ENCODE results near the gene AGBL1. TPM values are rescaled to one million over a fixed set of nuclear protein-coding genes. Genes with fewer than 3 reads are reported as not detected.

AGBL1 gene
- total and polyA plus RNA-seq, 4 donors: not detected

- no peak for DNase-seq (ENCODE audit: low spot score)
- no peaks in the 10 kb centered on the region for H3K9me3 ChIP-seq (ENCODE audit: control insufficient read depth in 4 of 4, low read length in 3 of 4)
- no peaks in the 10 kb centered on the region for H3K4me1 ChIP-seq (ENCODE audit: control insufficient read depth in 4 of 4, insufficient read depth in 4 of 4, low read length in 3 of 4)
- 80% methylated on average over 3 of the region's 3 CpGs for whole genome bisulfite sequencing
- H3K9ac ChIP-seq (ENCODE audit: low read depth in 1 of 2, low read length in 2 of 2): no peak overlapping the region
- H3K36me3 ChIP-seq (ENCODE audit: control insufficient read depth in 4 of 4, insufficient read depth in 3 of 4, low read depth in 1 of 4, low read length in 3 of 4): no peaks in the 10 kb centered on the region
- no peak for TF ChIP-seq HNF4G (IDR thresholded peaks at IDR 0.05)
- no peak for TF ChIP-seq TAF1 (conservative IDR thresholded peaks at IDR 0.05)
- TF ChIP-seq JUND (IDR thresholded peaks at IDR 0.05): no peak
- no peak for TF ChIP-seq RXRA (IDR thresholded peaks at IDR 0.05)
- TF ChIP-seq RAD21 (IDR thresholded peaks at IDR 0.05): no peak
- TF ChIP-seq, protein P1, sequence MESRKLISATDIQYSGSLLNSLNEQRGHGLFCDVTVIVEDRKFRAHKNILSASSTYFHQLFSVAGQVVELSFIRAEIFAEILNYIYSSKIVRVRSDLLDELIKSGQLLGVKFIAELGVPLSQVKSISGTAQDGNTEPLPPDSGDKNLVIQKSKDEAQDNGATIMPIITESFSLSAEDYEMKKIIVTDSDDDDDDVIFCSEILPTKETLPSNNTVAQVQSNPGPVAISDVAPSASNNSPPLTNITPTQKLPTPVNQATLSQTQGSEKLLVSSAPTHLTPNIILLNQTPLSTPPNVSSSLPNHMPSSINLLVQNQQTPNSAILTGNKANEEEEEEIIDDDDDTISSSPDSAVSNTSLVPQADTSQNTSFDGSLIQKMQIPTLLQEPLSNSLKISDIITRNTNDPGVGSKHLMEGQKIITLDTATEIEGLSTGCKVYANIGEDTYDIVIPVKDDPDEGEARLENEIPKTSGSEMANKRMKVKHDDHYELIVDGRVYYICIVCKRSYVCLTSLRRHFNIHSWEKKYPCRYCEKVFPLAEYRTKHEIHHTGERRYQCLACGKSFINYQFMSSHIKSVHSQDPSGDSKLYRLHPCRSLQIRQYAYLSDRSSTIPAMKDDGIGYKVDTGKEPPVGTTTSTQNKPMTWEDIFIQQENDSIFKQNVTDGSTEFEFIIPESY (IDR thresholded peaks at IDR 0.05): no peak
- no peak for TF ChIP-seq SP1 (IDR thresholded peaks at IDR 0.05)
- TF ChIP-seq NR2F2 (IDR thresholded peaks at IDR 0.05): no peak
- TF ChIP-seq, protein P2, sequence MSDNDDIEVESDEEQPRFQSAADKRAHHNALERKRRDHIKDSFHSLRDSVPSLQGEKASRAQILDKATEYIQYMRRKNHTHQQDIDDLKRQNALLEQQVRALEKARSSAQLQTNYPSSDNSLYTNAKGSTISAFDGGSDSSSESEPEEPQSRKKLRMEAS (IDR thresholded peaks at IDR 0.05): no peak
- TF ChIP-seq FOXA1 (IDR thresholded peaks at IDR 0.05): no peak
- H3K27ac ChIP-seq (ENCODE audit: low read depth in 1 of 2, low read length in 2 of 2): no peak overlapping the region
- peaks cover 0 to 3% (median under 1%) of the 10 kb centered on the region in 4 donors for H3K27me3 ChIP-seq (ENCODE audit: control insufficient read depth in 4 of 4, insufficient read depth in 4 of 4, low read length in 3 of 4)
- H3K4me3 ChIP-seq (ENCODE audit: low read depth in 1 of 3, low read length in 3 of 3): no peak overlapping the region
Measured at GRCh38 chr15:86556396-86557017, 476.8 kb downstream of the AGBL1 start.

DNA sequence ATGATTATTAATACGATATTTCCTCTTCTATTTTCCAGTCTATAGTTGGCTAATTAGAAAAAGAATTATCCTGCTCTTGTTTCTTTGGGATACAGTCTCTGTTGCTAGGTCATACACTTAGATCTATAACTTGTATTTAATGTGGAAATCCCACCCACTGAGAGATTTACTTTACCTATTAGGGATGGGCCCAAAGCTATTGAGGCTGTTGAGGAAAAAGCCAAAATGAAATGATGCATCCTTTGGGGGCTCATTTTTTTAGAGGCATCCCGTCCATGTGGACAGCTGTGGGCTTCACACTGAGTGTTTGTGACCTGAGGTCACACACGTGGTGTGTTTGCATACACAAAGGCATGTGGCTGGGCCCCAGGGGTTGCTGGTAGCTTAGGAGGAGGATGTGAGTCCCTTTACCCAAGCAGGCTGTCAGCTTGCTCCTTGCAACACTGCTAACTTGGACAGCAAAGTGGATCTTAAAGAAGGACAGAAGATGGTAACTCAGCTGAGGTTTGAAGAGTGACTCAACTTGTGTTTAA, 477.4 kb downstream of the AGBL1 start:
- 35% methylated on average over 3 of the region's 3 CpGs for WGBS
- Histone ChIP-seq H3K36me3 (ENCODE audit: control insufficient read depth in 4 of 4, insufficient read depth in 3 of 4, low read depth in 1 of 4, low read length in 3 of 4) (no peaks in the 10 kb centered on the region), H3K4me1 (ENCODE audit: control insufficient read depth in 4 of 4, insufficient read depth in 4 of 4, low read length in 3 of 4) (no peaks in the 10 kb centered on the region), H3K9ac (ENCODE audit: low read depth in 1 of 2, low read length in 2 of 2) (no peak overlapping the region), H3K27me3 (ENCODE audit: control insufficient read depth in 4 of 4, insufficient read depth in 4 of 4, low read length in 3 of 4) (peaks cover 0 to 3% (median under 1%) of the 10 kb centered on the region in 4 donors), H3K4me3 (ENCODE audit: low read depth in 1 of 3, low read length in 3 of 3) (no peak overlapping the region), H3K9me3 (ENCODE audit: control insufficient read depth in 4 of 4, low read length in 3 of 4) (no peaks in the 10 kb centered on the region), H3K27ac (ENCODE audit: low read depth in 1 of 2, low read length in 2 of 2) (no peak overlapping the region)
- TF ChIP-seq SP1 (IDR thresholded peaks at IDR 0.05) (no peak), RXRA (IDR thresholded peaks at IDR 0.05) (no peak), FOXA1 (IDR thresholded peaks at IDR 0.05) (no peak), NR2F2 (IDR thresholded peaks at IDR 0.05) (no peak), EGR1 (IDR thresholded peaks at IDR 0.05; ENCODE audit: low read depth in 2 of 2) (no peak), FOXA2 (IDR thresholded peaks at IDR 0.05) (no peak), JUND (IDR thresholded peaks at IDR 0.05) (no peak)
- TF ChIP-seq, protein P1 (IDR thresholded peaks at IDR 0.05): no peak
- TF ChIP-seq, protein P2 (IDR thresholded peaks at IDR 0.05): no peak
- no peak for DNase-seq (ENCODE audit: low spot score)

DNA sequence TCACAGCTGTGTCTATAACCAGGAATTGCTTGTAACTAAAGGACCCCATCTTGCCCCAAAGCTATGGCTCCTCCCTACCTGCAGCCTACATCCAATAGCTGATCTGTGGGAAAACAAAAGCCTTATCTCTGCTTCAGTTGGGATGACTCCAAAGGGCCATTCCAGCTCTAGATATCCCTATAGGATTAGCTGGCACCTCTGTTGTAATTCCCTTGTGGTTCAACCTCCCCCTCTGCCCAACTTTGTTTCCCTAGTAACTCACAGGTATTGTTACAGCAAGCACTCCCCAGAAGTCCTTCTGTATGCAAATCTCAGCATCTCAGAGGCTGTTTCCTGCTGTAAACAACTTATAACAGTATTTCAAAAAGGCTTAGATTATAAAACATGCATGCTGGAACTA, 478.6 kb downstream of the AGBL1 start:
- Histone ChIP-seq H3K36me3 (ENCODE audit: control insufficient read depth in 4 of 4, insufficient read depth in 3 of 4, low read depth in 1 of 4, low read length in 3 of 4) (no peaks in the 10 kb centered on the region), H3K27ac (ENCODE audit: low read depth in 1 of 2, low read length in 2 of 2) (no peak overlapping the region), H3K27me3 (ENCODE audit: control insufficient read depth in 4 of 4, insufficient read depth in 4 of 4, low read length in 3 of 4) (peaks cover 0 to 3% (median under 1%) of the 10 kb centered on the region in 4 donors), H3K4me1 (ENCODE audit: control insufficient read depth in 4 of 4, insufficient read depth in 4 of 4, low read length in 3 of 4) (no peaks in the 10 kb centered on the region), H3K9ac (ENCODE audit: low read depth in 1 of 2, low read length in 2 of 2) (no peak overlapping the region), H3K4me3 (ENCODE audit: low read depth in 1 of 3, low read length in 3 of 3) (no peak overlapping the region), H3K9me3 (ENCODE audit: control insufficient read depth in 4 of 4, low read length in 3 of 4) (no peaks in the 10 kb centered on the region)
- no peak for DNase-seq (ENCODE audit: low spot score)
- no peak for TF ChIP-seq HNF4G (IDR thresholded peaks at IDR 0.05)
- TF ChIP-seq FOXA1 (IDR thresholded peaks at IDR 0.05): no peak
- TF ChIP-seq, protein P1 (IDR thresholded peaks at IDR 0.05): no peak
- TF ChIP-seq RAD21 (IDR thresholded peaks at IDR 0.05): no peak
- TF ChIP-seq YY1 (IDR thresholded peaks at IDR 0.05): no peak
- TF ChIP-seq NR2F2 (IDR thresholded peaks at IDR 0.05): no peak
- TF ChIP-seq SP1 (IDR thresholded peaks at IDR 0.05): no peak
- no peak for TF ChIP-seq JUND (IDR thresholded peaks at IDR 0.05)
